Upper lobe of left lung (tissue), 6 donors: ENCODE data around the gene DLG2. TPM values are rescaled to one million over a fixed set of nuclear protein-coding genes. Genes with fewer than 3 reads are reported as not detected.

Source experiments
- ATAC-seq, 2 donors: fragments of 200-7000 bp; cut with Tn5 transposase; one replicate each; pipeline ENCODE4 v1.9.1; 2022; ENCODE audit warnings: mild to moderate bottlenecking in 2 of 2, moderate library complexity in 2 of 2; ENCODE audit not compliant: low FRiP score in 2 of 2
- DNase-seq, 2 donors: peaks; one replicate each; pipeline ENCODE4 v3.0.0-alpha.2; 2019 to 2020
- H3K27ac ChIP-seq, 4 donors: fragments of 200-600 bp; sonication (generic); one replicate each; pipeline ENCODE4 v1.5.1; 2016 to 2019
- H3K27me3 ChIP-seq, 4 donors: fragments of 200-600 bp; sonication (generic); one replicate each; pipeline ENCODE4 v1.5.1; 2017 to 2019
- H3K36me3 ChIP-seq, 4 donors: fragments of 200-600 bp; sonication (generic); one replicate each; pipeline ENCODE4 v1.5.1; 2016 to 2019
- H3K4me1 ChIP-seq, 4 donors: fragments of 200-600 bp; sonication (generic); one replicate each; pipeline ENCODE4 v1.5.1; 2018 to 2019
- H3K4me3 ChIP-seq, 4 donors: fragments of 200-600 bp; sonication (generic); one replicate each; pipeline ENCODE4 v1.5.1; 2017 to 2019; ENCODE audit warnings: mild to moderate bottlenecking in 2 of 4, moderate library complexity in 1 of 4
- H3K9me3 ChIP-seq, 4 donors: fragments of 200-600 bp; sonication (generic); one replicate each; pipeline ENCODE4 v1.5.1; 2018 to 2019
- EP300 ChIP-seq, 4 donors: sonication (generic); formaldehyde crosslinking; IDR thresholded peaks; one replicate each; pipeline ENCODE4 v1.5.1; 2017; ENCODE audit warnings: antibody characterized with exemption in 4 of 4, control low read depth in 2 of 4
- POLR2A ChIP-seq, 4 donors: fragments of 450-650 bp; IDR thresholded peaks; one replicate each; pipeline ENCODE4 v1.5.1; 2016 to 2017; ENCODE audit warnings: antibody characterized with exemption in 4 of 4, mild to moderate bottlenecking in 2 of 4
- POLR2AphosphoS5 ChIP-seq, 2 donors: sonication (generic); formaldehyde crosslinking; IDR thresholded peaks; one replicate each; pipeline ENCODE4 v1.5.1; 2017; ENCODE audit warnings: antibody characterized with exemption in 2 of 2
- WGBS, 2 donors: methylation state at CpG; one replicate each; pipeline ENCODE4 v1.1.5; 2017 to 2018; 5-methylcytosine and 5-hydroxymethylcytosine counted together
- total RNA-seq, 6 donors: library from RNA; depleted of rRNA in 4 of 6; stranded (reverse); fragments of >200 nt in 4 of 6; gene quantifications; one replicate each; pipeline versions ENCODE4 v1.1.0 to v1.2.1, GENCODE V29; 2016 to 2021
- TF ChIP-seq, protein P1 (sequence below), 6 experiments: fragments of 450-650 bp in 4 of 6; fragments of 200-600 bp in 2 of 6; sonication (generic) in 2 of 6; IDR thresholded peaks; one replicate each; pipeline ENCODE4 v1.5.1; 2016 to 2019; ENCODE audit warnings: antibody characterized with exemption in 6 of 6
- donor health status: DM: no; HTN: no; CAD: no; lungs with moderate emphysema.
- donor health status: DM: no; HTN: yes; CAD: no; lungs with severe emphysema.

The DLG2 gene
- total RNA-seq, 6 donors from 2014 or later: 3.4 to 37.7 (median 9.1) TPM

DNA sequence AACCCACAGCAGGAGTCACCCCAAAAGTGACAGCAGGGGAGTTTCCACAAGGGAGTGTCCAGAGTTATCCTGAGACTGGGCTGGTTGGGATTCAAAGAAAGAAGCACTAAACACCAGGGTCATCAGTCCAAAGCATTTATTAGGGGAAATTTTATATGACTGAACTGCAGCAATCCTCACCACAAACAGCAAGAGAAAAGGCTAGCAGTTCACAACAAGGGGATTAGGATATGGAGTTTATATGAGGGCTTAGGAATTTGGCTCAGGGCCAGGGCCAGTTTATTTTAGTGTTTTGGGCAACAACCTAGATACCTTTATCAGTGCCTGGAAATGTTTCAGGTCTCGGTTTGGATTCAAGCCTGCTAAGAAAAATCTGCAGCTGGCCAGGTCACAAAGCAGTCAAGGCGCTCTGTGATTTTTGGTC lies 16.1 kb upstream of the DLG2 start:
- DNase-seq (no peak), ATAC-seq (no peak)
- no peak for TF ChIP-seq POLR2A (IDR thresholded peaks at IDR 0.05)
- TF ChIP-seq EP300 (IDR thresholded peaks at IDR 0.05): no peak
- TF ChIP-seq, protein P1, sequence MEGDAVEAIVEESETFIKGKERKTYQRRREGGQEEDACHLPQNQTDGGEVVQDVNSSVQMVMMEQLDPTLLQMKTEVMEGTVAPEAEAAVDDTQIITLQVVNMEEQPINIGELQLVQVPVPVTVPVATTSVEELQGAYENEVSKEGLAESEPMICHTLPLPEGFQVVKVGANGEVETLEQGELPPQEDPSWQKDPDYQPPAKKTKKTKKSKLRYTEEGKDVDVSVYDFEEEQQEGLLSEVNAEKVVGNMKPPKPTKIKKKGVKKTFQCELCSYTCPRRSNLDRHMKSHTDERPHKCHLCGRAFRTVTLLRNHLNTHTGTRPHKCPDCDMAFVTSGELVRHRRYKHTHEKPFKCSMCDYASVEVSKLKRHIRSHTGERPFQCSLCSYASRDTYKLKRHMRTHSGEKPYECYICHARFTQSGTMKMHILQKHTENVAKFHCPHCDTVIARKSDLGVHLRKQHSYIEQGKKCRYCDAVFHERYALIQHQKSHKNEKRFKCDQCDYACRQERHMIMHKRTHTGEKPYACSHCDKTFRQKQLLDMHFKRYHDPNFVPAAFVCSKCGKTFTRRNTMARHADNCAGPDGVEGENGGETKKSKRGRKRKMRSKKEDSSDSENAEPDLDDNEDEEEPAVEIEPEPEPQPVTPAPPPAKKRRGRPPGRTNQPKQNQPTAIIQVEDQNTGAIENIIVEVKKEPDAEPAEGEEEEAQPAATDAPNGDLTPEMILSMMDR (IDR thresholded peaks at IDR 0.05): no peak
- TF ChIP-seq POLR2AphosphoS5 (IDR thresholded peaks at IDR 0.05): no peak
- 56 to 70% methylated on average over 2 of the region's 2 CpGs for WGBS, 2 donors
- Histone ChIP-seq H3K36me3 (peaks cover 0 to 6% (median 0%) of the 10 kb centered on the region in 4 donors), H3K4me3 (no peak overlapping the region), H3K9me3 (no peaks in the 10 kb centered on the region), H3K27me3 (no peaks in the 10 kb centered on the region), H3K27ac (no peak overlapping the region), H3K4me1 (peaks cover 1 to 10% (median 5%) of the 10 kb centered on the region in 4 donors)

DNA sequence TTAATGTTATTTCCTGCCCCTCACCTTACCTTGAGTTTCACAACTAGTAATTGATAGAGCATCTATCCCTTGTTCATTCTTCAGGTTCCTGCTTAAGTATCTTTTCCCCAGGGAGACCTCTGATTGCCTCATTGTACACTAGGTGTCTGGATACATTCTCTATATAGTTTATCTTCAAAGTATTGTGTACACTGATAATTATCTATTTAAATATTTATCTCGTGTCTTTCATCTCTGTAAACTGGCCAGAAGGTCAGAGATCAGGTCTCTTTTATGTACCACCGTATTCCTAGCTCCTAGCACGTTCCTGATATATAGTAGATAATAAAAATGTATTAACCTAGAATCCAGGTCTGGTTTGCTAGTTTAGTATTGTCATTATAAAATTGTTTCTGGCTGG lies 7.6 kb upstream of the DLG2 start:
- ATAC-seq (no peak), DNase-seq (no peak)
- H3K4me3 ChIP-seq: no peak overlapping the region
- no peak overlapping the region for H3K27ac ChIP-seq
- TF ChIP-seq, protein P1 (IDR thresholded peaks at IDR 0.05): no peak
- no peak for TF ChIP-seq POLR2A (IDR thresholded peaks at IDR 0.05)
- TF ChIP-seq POLR2AphosphoS5 (IDR thresholded peaks at IDR 0.05): no peak
- TF ChIP-seq EP300 (IDR thresholded peaks at IDR 0.05): no peak
- H3K9me3 ChIP-seq: no peaks in the 10 kb centered on the region
- H3K27me3 ChIP-seq: no peaks in the 10 kb centered on the region
- WGBS, 2 donors: 76 to 81% methylated on average over 3 of the region's 3 CpGs
- H3K36me3 ChIP-seq: peaks cover 13 to 63% (median 22%) of the 10 kb centered on the region in 4 donors
- peaks cover under 1 to 7% (median 5%) of the 10 kb centered on the region in 4 donors for H3K4me1 ChIP-seq

DNA sequence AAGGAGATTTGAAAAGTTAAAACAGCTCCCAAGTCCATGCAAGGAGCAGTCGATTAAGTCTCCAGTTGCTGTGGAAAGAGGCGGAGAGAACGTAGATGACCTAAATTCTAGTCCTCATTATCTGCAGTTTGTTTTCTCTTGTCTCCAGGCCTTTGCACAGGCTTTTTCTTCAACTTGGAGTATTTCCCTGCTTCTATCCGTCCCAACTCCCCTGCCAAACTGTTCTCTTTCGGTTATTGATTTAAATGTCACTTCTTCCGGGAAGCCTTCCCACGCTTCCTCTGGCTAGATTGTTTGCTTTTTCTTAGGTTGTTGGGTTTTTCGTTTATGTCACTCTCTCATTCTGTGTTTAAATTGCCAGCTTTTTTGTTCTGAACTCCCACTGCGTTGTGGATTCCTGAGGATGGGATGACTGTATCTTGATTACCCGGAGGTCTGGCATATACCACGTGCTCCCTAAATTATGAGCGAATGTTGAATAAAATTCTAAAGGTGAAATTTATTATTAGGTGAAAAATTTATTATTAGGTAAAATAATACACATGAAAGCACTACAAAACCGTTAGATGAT lies 1.7 kb upstream of the DLG2 start:
- DNase-seq (no peak), ATAC-seq (peak in 1 of 2 donors; percentile 21)
- peak overlapping the region; percentile 87 to 97 (median 96) for H3K27ac ChIP-seq
- peak overlapping the region; percentile 65 to 83 (median 76) for H3K4me3 ChIP-seq
- TF ChIP-seq POLR2AphosphoS5 (IDR thresholded peaks at IDR 0.05) (no peak), POLR2A (IDR thresholded peaks at IDR 0.05) (no peak), EP300 (IDR thresholded peaks at IDR 0.05) (no peak)
- TF ChIP-seq, protein P1 (IDR thresholded peaks at IDR 0.05): no peak
- no peaks in the 10 kb centered on the region for H3K9me3 ChIP-seq
- WGBS, 2 donors: 1 to 2% methylated on average over 13 of the region's 13 CpGs
- no peaks in the 10 kb centered on the region for H3K27me3 ChIP-seq
- peaks cover 0 to 18% (median 1%) of the 10 kb centered on the region in 4 donors for H3K36me3 ChIP-seq
- peaks cover 8 to 25% (median 14%) of the 10 kb centered on the region in 4 donors for H3K4me1 ChIP-seq

DNA sequence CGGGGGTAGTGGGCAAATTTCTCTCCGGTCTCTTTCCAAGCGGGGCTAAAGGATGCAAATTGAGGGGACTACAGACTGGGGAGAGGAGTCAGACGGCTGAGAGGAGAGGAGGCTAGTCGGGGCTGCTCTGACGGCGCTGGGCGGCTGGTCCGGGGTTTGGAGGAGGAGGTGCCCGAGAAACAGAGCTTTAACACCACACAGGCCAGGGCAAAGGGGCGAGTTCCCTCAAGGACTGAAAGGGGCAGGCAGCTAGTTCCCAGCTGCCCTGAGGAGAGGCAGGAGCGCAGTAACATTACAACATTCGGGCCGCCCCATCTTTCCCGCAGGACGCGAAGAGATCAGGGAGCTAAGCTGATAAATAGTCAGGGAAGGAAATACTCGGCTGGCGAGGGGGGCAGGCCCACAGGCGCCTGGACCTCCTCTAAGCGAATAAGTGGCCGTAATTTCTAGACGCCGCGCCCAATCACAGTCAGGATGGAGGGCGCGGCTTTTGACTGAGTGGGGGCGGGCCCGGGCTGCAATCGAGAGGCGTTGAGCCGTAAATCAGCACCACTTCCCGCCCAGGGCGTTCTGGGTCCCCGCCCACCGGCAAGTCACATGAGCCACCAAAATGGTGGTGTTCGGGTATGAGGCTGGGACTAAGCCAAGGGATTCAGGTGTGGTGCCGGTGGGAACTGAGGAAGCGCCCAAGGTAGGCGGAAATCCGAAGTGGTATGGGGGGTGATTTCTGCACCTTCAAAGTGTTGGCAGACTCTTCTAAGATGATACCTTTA lies 1.0 kb upstream of the DLG2 start, which contains the start of gene TMEM126B:
Gene TMEM126B, plus strand, starts transcription at position 596 of the 773 bp plus-strand sequence. Its CDS starts 15 bp downstream, at position 611.
- H3K9me3 ChIP-seq: no peaks in the 10 kb centered on the region
- H3K4me3 ChIP-seq: peak within 1 kb of the TSS; percentile 65 to 83 (median 76)
- WGBS, 2 donors: 0% methylated on average over 28 to 41 of the region's 41 CpGs
- ATAC-seq (peak; percentile 100), DNase-seq (peak; percentile 96 to 99)
- peak within 1 kb of the TSS; percentile 87 to 97 (median 96) for H3K27ac ChIP-seq
- TF ChIP-seq POLR2A (IDR thresholded peaks at IDR 0.05) (peak in 3 of 4 donors; percentile 56 to 88 (median 83)), EP300 (IDR thresholded peaks at IDR 0.05) (peak in 1 of 4 donors; percentile 76), POLR2AphosphoS5 (IDR thresholded peaks at IDR 0.05) (peak; percentile 80 to 95)
- TF ChIP-seq, protein P1 (IDR thresholded peaks at IDR 0.05): peak in 1 of 6 experiments; percentile 2
- H3K4me1 ChIP-seq: peaks cover 8 to 25% (median 14%) of the 10 kb centered on the region in 4 donors
- H3K36me3 ChIP-seq: peaks cover 0 to 13% (median 1%) of the 10 kb centered on the region in 4 donors
- no peaks in the 10 kb centered on the region for H3K27me3 ChIP-seq
